IMR-90 (cell line): ENCODE results near the gene SERPINA9. TPM values are rescaled to one million over a fixed set of nuclear protein-coding genes. Genes with fewer than 3 reads are reported as not detected.

Source experiments
- ATAC-seq: fragments of 200-7000 bp; cut with Tn5 transposase; 2 replicates; pipeline ENCODE4 v1.9.1; 2020; ENCODE audit warnings: low read depth, mild to moderate bottlenecking, moderate library complexity
- BruUV-seq: library from RNA; stranded (reverse); fragments of 400-500 nt; replicated peaks from 2 replicates; lab custom pipeline; 2021; lab: Mats Ljungman, UMichigan
- CTCF ChIA-PET: fragments of 300-600 bp; formaldehyde crosslinking; extraction: SDS; loops from one replicate; lab custom pipeline; 2021; ENCODE audit warnings: antibody characterized with exemption; lab: Yijun Ruan, JAX
- POLR2A ChIA-PET: fragments of 300-600 bp; sonication (Branson Sonifier 250); formaldehyde crosslinking; loops from one replicate; lab custom pipeline; 2022; ENCODE audit warnings: antibody characterized with exemption; ENCODE audit not compliant: unreplicated experiment; lab: Charles Lee
- DNase-seq: peaks from one replicate; pipeline ENCODE4 v3.0.0; 2013
- H2AFZ ChIP-seq: replicated peaks from 2 replicates; pipeline ENCODE3; 2013; ENCODE audit warnings: low read length, mild to moderate bottlenecking; ENCODE audit not compliant: poor library complexity
- H2AK5ac ChIP-seq: 2 replicates; pipeline ENCODE4 v1.6.1; 2013; ENCODE audit warnings: low read depth, low read length, inconsistent platforms
- H2AK9ac ChIP-seq: replicated peaks from 2 replicates; pipeline ENCODE3; 2013; ENCODE audit warnings: mild to moderate bottlenecking, low read depth, low read length, moderate library complexity; ENCODE audit not compliant: poor library complexity
- H2BK120ac ChIP-seq: 2 replicates; pipeline ENCODE4 v1.6.1; 2013; ENCODE audit warnings: low read depth, low read length, inconsistent platforms
- H2BK15ac ChIP-seq: 3 replicates; pipeline ENCODE4 v1.6.1; 2013; ENCODE audit warnings: low read depth, low read length, inconsistent platforms
- H2BK20ac ChIP-seq: 2 replicates; pipeline ENCODE4 v1.6.1; 2013; ENCODE audit warnings: low read depth, mild to moderate bottlenecking, inconsistent platforms, low read length, moderate library complexity
- H2BK5ac ChIP-seq: 2 replicates; pipeline ENCODE4 v1.6.1; 2013; ENCODE audit warnings: mild to moderate bottlenecking, low read depth, low read length, inconsistent platforms; ENCODE audit not compliant: poor library complexity, severe bottlenecking
- H3K14ac ChIP-seq: replicated peaks from 2 replicates; pipeline ENCODE4 v1.6.1; 2013; ENCODE audit warnings: low read depth, low read length, inconsistent platforms
- H3K18ac ChIP-seq: 2 replicates; pipeline ENCODE4 v1.6.1; 2013; ENCODE audit warnings: low read depth, low read length, control low read depth
- H3K23ac ChIP-seq: 2 replicates; pipeline ENCODE4 v1.6.1; 2013; ENCODE audit warnings: low read depth, low read length, inconsistent platforms
- H3K27ac ChIP-seq: 2 replicates; pipeline ENCODE4 v1.5.1; 2013; ENCODE audit warnings: mild to moderate bottlenecking, control low read depth, low read length; ENCODE audit not compliant: insufficient read depth
- H3K27me3 ChIP-seq: 2 replicates; pipeline ENCODE4 v1.6.1; 2013; ENCODE audit warnings: low read length; ENCODE audit not compliant: control insufficient read depth, insufficient read depth
- H3K36me3 ChIP-seq: 2 replicates; pipeline ENCODE4 v1.6.1; 2013; ENCODE audit warnings: low read length, mixed read lengths; ENCODE audit not compliant: control insufficient read depth, insufficient read depth
- H3K4ac ChIP-seq: 2 replicates; pipeline ENCODE4 v1.6.1; 2013; ENCODE audit warnings: low read depth, low read length, inconsistent platforms
- H3K4me1 ChIP-seq: 2 replicates; pipeline ENCODE4 v1.6.1; 2013; ENCODE audit warnings: low read length, mixed read lengths; ENCODE audit not compliant: control insufficient read depth, insufficient read depth
- H3K4me2 ChIP-seq: 2 replicates; pipeline ENCODE4 v1.6.1; 2013; ENCODE audit warnings: low read depth, mild to moderate bottlenecking, control low read depth, low read length, moderate library complexity
- H3K4me3 ChIP-seq: 2 replicates; pipeline ENCODE4 v1.5.1; 2013; ENCODE audit warnings: low read depth, mild to moderate bottlenecking, control low read depth, low read length, moderate library complexity; ENCODE audit not compliant: insufficient read depth
- H3K56ac ChIP-seq: 2 replicates; pipeline ENCODE4 v1.6.1; 2013; ENCODE audit warnings: low read length, inconsistent platforms; ENCODE audit not compliant: insufficient read depth; ENCODE audit errors: extremely low read depth
- H3K79me1 ChIP-seq, 2 experiments: 2 replicates each; pipeline ENCODE4 v1.6.1; 2013; ENCODE audit warnings: low read length in 2 of 2, inconsistent platforms in 1 of 2, low read depth in 1 of 2
- H3K9ac ChIP-seq: 2 replicates; pipeline ENCODE4 v1.6.1; 2013; ENCODE audit warnings: low read depth, low read length, control low read depth
- H3K9me1 ChIP-seq: 2 replicates; pipeline ENCODE4 v1.6.1; 2013; ENCODE audit warnings: low read length, inconsistent platforms; ENCODE audit not compliant: insufficient read depth
- H3K9me3 ChIP-seq: 2 replicates; pipeline ENCODE4 v1.6.1; 2013; ENCODE audit warnings: low read length; ENCODE audit not compliant: control insufficient read depth, insufficient read depth
- H4K20me1 ChIP-seq: 2 replicates; pipeline ENCODE4 v1.6.1; 2013; ENCODE audit warnings: low read length, inconsistent platforms; ENCODE audit not compliant: insufficient read depth
- H4K5ac ChIP-seq: 2 replicates; pipeline ENCODE4 v1.6.1; 2013; ENCODE audit warnings: mild to moderate bottlenecking, low read depth, low read length, control low read depth
- H4K8ac ChIP-seq, 2 experiments: 2 replicates each; pipeline ENCODE4 v1.6.1; 2013; ENCODE audit warnings: low read depth in 2 of 2, low read length in 2 of 2, control low read depth in 1 of 2, inconsistent platforms in 1 of 2
- H4K91ac ChIP-seq: 2 replicates; pipeline ENCODE4 v1.6.1; 2013; ENCODE audit warnings: low read depth, low read length, inconsistent platforms; ENCODE audit not compliant: insufficient read depth
- FOS ChIP-seq: fragments of 150-350 bp; IDR thresholded peaks from 2 replicates; pipeline ENCODE4 v1.6.1; 2016; ENCODE audit warnings: low read depth, low read length
- WGBS, 2 experiments: methylation state at CpG; one replicate each; pipeline versions ENCODE4 v1.1.5 to v1.1.7; 2013; ENCODE audit warnings: missing lambda C conversion rate in 2 of 2; ENCODE audit not compliant: insufficient read length in 1 of 2; ENCODE audit errors: extremely low coverage in 2 of 2; 5-methylcytosine and 5-hydroxymethylcytosine counted together
- dilution Hi-C: fragments of 300-500 bp; cut with HindIII; formaldehyde crosslinking; loops from one replicate; pipeline ENCODE4 v1.14.3; 2018; ENCODE audit warnings: low sequenced_read_pairs; ENCODE audit not compliant: unreplicated experiment
- in situ Hi-C: fragments of 300-500 bp; cut with MboI; formaldehyde crosslinking; loops from 3 replicates; pipeline ENCODE4 v1.14.3; 2019; ENCODE audit warnings: low sequenced_read_pairs, inconsistent platforms, mixed read lengths
- intact Hi-C: fragments of 100-400 bp; cut with micrococcal nuclease; formaldehyde crosslinking; loops from 2 replicates; pipeline ENCODE4 v1.10.0; 2022
- polyA plus RNA-seq, 3 experiments: library from polyadenylated mRNA; depleted of rRNA; stranded (reverse); fragments of >200 nt; gene quantifications; 2 replicates each; pipeline ENCODE4 v1.2.3, GENCODE V29; 2012; ENCODE audit warnings: low replicate concordance in 1 of 3
- total RNA-seq: library from RNA; depleted of rRNA; stranded (reverse); fragments of >200 nt; gene quantifications from 2 replicates; pipeline ENCODE4 v1.2.3, GENCODE V29; 2012

The SERPINA9 gene
- total and polyA plus RNA-seq, 2 of the 4 experiments (the other 2 are of a cell fraction), result 0.09 to 0.18 TPM

GRCh38 chr14:94523265-94523664 lies 47.3 kb upstream of the SERPINA9 start:
- Histone ChIP-seq H3K4ac (no peak overlapping the region), H3K14ac (no peak overlapping the region), H2BK5ac (no peak overlapping the region), H3K79me1 (no peaks in the 10 kb centered on the region), H3K56ac (no peak overlapping the region), H2AK5ac (no peak overlapping the region), H3K27ac (no peak overlapping the region), H4K91ac (no peak overlapping the region), H2BK15ac (no peak overlapping the region), H3K9me1 (no peaks in the 10 kb centered on the region), H3K9ac (no peak overlapping the region), H4K20me1 (no peaks in the 10 kb centered on the region), H3K4me2 (no peak overlapping the region), H3K4me1 (no peaks in the 10 kb centered on the region), H3K18ac (no peak overlapping the region), H4K8ac (no peak overlapping the region), H3K36me3 (no peaks in the 10 kb centered on the region), H3K23ac (no peak overlapping the region), H3K4me3 (no peak overlapping the region), H3K9me3 (peaks cover 2% of the 10 kb centered on the region), H2AK9ac (no peak overlapping the region), H2BK120ac (no peak overlapping the region), H3K27me3 (no peaks in the 10 kb centered on the region), H4K5ac (no peak overlapping the region), H2BK20ac (no peak overlapping the region), H2AFZ (no peak overlapping the region)
- POLR2A ChIA-PET, result no interaction called here
- CTCF ChIA-PET, result no interaction called here
- dilution Hi-C loops (no loop called here), intact Hi-C loops (no loop called here), in situ Hi-C loops (no loop called here)
- ATAC-seq, result no peak
- BruUV-seq, result no TSS peak
- WGBS, 2 experiments, result no CpG with 5 or more reads among the region's 8 CpGs
- TF ChIP-seq FOS, result no peak
- no peak for DNase-seq
